ENCODE data around the gene ARMC9.
A peak's percentile ranks its signal among the peaks of the same experiment; 100 is the strongest.

Gene ARMC9

GRCh38 chr2:231321021-231321420 is 122.6 kb downstream of the ARMC9 start:
- H3K4me1 ChIP-seq (ENCODE audit: control insufficient read depth in 2 of 2, insufficient read depth in 1 of 2, low read depth in 1 of 2, low read length in 2 of 2) = peaks cover 0 to 3% of the 10 kb centered on the region in 2 donors
- H4K8ac ChIP-seq (ENCODE audit: low read depth, low read length) = no peak overlapping the region
- no peak overlapping the region for H4K91ac ChIP-seq (ENCODE audit: low read depth, low read length, poor library complexity)
- peaks cover 7% of the 10 kb centered on the region in 2 donors for H3K36me3 ChIP-seq (replicated peaks in 1 of 2; ENCODE audit: control insufficient read depth in 2 of 2, insufficient read depth in 2 of 2, low read length in 2 of 2)
- H3K23ac ChIP-seq (ENCODE audit: low read depth, low read length, poor library complexity) = no peak overlapping the region
- H3K27me3 ChIP-seq (ENCODE audit: control insufficient read depth in 3 of 3, insufficient read depth in 3 of 3, low read depth in 1 of 3, low read length in 3 of 3) = no peaks in the 10 kb centered on the region
- no peak overlapping the region for H3K4me3 ChIP-seq (ENCODE audit: low read length in 2 of 2)
- no peak overlapping the region for H2BK12ac ChIP-seq (ENCODE audit: low read length)
- no peak overlapping the region for H3K9ac ChIP-seq (ENCODE audit: low read depth, low read length, poor library complexity)
- H3K18ac ChIP-seq (ENCODE audit: low read length) = no peak overlapping the region
- H3K4ac ChIP-seq (ENCODE audit: low read length) = no peak overlapping the region
- H3K27ac ChIP-seq (replicated peaks; ENCODE audit: low read length) = no peak overlapping the region
- H2AFZ ChIP-seq (ENCODE audit: low read length) = no peak overlapping the region
- no peak overlapping the region for H2AK5ac ChIP-seq (ENCODE audit: low read depth, low read length)
- H2BK5ac ChIP-seq (ENCODE audit: low read length) = no peak overlapping the region
- no peaks in the 10 kb centered on the region for H3K79me1 ChIP-seq (ENCODE audit: low read depth, low read length)
- H2BK15ac ChIP-seq (ENCODE audit: low read length) = no peak overlapping the region
- H3K9me3 ChIP-seq (replicated peaks in 1 of 2; ENCODE audit: control insufficient read depth in 2 of 2, insufficient read depth in 1 of 2, low read depth in 1 of 2, low read length in 2 of 2) = peaks cover 0 to 9% of the 10 kb centered on the region in 2 donors
- DNase-seq (ENCODE audit: low spot score) = no peak
- WGBS, 2 donors (ENCODE audit: extremely low coverage in 2 of 2, insufficient read length in 2 of 2, insufficient replicate concordance in 1 of 2) = no CpG with 5 or more reads among the region's 7 CpGs
- H3K4me2 ChIP-seq (ENCODE audit: insufficient read depth, low read length, poor library complexity, severe bottlenecking) = no peak overlapping the region
- no peak overlapping the region for H2BK120ac ChIP-seq (ENCODE audit: low read depth, low read length)
- H3K14ac ChIP-seq (ENCODE audit: low read length) = no peak overlapping the region

DNA sequence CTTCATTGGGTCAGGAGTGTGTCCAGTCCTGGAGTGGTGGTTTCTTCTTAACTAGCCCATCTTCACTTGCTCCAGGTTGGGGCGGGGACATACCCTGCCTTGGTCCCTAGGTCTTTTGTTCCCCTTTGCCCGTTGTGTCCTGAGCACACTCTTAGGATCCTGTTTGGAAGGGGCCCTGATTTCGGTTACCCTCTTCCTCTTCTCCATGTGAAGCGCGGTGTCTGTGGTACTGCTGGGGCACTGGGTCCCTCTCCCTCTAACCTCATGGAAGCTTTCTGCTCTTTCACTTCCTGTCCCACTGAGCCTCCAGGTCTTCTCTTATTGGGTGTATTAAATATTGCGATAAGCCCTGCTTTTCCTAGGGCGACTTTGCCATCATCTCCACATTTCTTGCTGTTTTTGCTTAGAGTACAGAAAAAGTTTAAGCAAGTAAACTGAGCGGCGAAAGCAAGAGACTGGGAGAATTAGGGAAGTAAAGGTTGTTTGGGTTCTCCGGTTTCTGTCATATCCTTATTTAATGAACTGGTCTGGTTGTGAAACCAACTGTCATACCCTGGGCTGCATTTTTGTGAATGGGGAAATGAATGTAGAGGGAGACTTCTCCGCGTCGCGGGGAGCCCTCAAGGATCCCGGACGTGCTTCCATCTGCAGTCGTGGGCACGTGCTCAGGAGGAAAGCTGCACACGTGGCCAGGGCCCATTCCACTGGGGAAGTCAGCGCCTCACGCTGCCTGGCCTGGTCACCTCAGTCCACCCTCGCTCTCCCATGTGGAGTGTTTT is 123.3 kb downstream of the ARMC9 start:
- DNase-seq (ENCODE audit: low spot score) = no peak
- Histone ChIP-seq H3K9me3 (replicated peaks in 1 of 2; ENCODE audit: control insufficient read depth in 2 of 2, insufficient read depth in 1 of 2, low read depth in 1 of 2, low read length in 2 of 2) (peaks cover 0 to 1% of the 10 kb centered on the region in 2 donors), H2BK120ac (ENCODE audit: low read depth, low read length) (peak overlapping the region; percentile 32), H2AFZ (ENCODE audit: low read length) (no peak overlapping the region), H3K9ac (ENCODE audit: low read depth, low read length, poor library complexity) (no peak overlapping the region), H2BK5ac (ENCODE audit: low read length) (no peak overlapping the region), H4K91ac (ENCODE audit: low read depth, low read length, poor library complexity) (no peak overlapping the region), H2BK12ac (ENCODE audit: low read length) (no peak overlapping the region), H3K4me2 (ENCODE audit: insufficient read depth, low read length, poor library complexity, severe bottlenecking) (no peak overlapping the region), H3K4me1 (ENCODE audit: control insufficient read depth in 2 of 2, insufficient read depth in 1 of 2, low read depth in 1 of 2, low read length in 2 of 2) (peaks cover 0 to 3% of the 10 kb centered on the region in 2 donors), H3K36me3 (replicated peaks in 1 of 2; ENCODE audit: control insufficient read depth in 2 of 2, insufficient read depth in 2 of 2, low read length in 2 of 2) (peaks cover 7% of the 10 kb centered on the region in 2 donors), H3K4me3 (ENCODE audit: low read length in 2 of 2) (peak overlapping the region in 1 of 2 donors; percentile 30), H3K27me3 (ENCODE audit: control insufficient read depth in 3 of 3, insufficient read depth in 3 of 3, low read depth in 1 of 3, low read length in 3 of 3) (no peaks in the 10 kb centered on the region), H3K18ac (ENCODE audit: low read length) (no peak overlapping the region), H3K23ac (ENCODE audit: low read depth, low read length, poor library complexity) (no peak overlapping the region), H4K8ac (ENCODE audit: low read depth, low read length) (no peak overlapping the region), H3K27ac (replicated peaks; ENCODE audit: low read length) (no peak overlapping the region), H3K79me1 (ENCODE audit: low read depth, low read length) (no peaks in the 10 kb centered on the region), H2AK5ac (ENCODE audit: low read depth, low read length) (no peak overlapping the region), H3K4ac (ENCODE audit: low read length) (no peak overlapping the region), H2BK15ac (ENCODE audit: low read length) (no peak overlapping the region), H3K14ac (ENCODE audit: low read length) (no peak overlapping the region)
- WGBS, 2 donors (ENCODE audit: extremely low coverage in 2 of 2, insufficient read length in 2 of 2, insufficient replicate concordance in 1 of 2) = no CpG with 5 or more reads among the region's 22 CpGs

DNA sequence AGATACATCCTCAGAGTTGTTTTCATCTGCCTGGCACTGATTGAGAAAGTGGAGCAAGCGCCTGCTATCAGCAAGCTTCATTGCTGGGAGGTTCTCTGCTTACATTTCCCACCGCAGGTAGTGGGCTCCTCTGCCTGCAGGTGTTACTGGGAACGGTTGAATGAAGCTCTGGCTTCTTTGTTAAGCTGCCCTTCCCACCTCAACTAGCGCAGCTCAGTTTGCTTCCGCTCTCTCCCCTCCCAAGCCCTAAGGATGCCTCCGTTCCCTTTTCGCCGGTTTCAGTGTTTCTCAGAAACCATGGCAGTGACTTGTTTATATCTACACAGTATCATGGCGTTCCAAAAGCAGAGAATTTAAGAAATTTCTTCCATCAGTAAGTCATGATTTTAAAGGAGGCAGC is 124.9 kb downstream of the ARMC9 start:
- Histone ChIP-seq H3K27me3 (ENCODE audit: control insufficient read depth in 3 of 3, insufficient read depth in 3 of 3, low read depth in 1 of 3, low read length in 3 of 3) (no peaks in the 10 kb centered on the region), H2BK12ac (ENCODE audit: low read length) (no peak overlapping the region), H2AK5ac (ENCODE audit: low read depth, low read length) (no peak overlapping the region), H3K9me3 (replicated peaks in 1 of 2; ENCODE audit: control insufficient read depth in 2 of 2, insufficient read depth in 1 of 2, low read depth in 1 of 2, low read length in 2 of 2) (no peaks in the 10 kb centered on the region), H3K79me1 (ENCODE audit: low read depth, low read length) (no peaks in the 10 kb centered on the region), H4K8ac (ENCODE audit: low read depth, low read length) (no peak overlapping the region), H2AFZ (ENCODE audit: low read length) (no peak overlapping the region), H3K23ac (ENCODE audit: low read depth, low read length, poor library complexity) (no peak overlapping the region), H3K4me3 (ENCODE audit: low read length in 2 of 2) (no peak overlapping the region), H3K27ac (replicated peaks; ENCODE audit: low read length) (no peak overlapping the region), H3K36me3 (replicated peaks in 1 of 2; ENCODE audit: control insufficient read depth in 2 of 2, insufficient read depth in 2 of 2, low read length in 2 of 2) (peaks cover 7% of the 10 kb centered on the region in 2 donors), H2BK5ac (ENCODE audit: low read length) (no peak overlapping the region), H2BK15ac (ENCODE audit: low read length) (no peak overlapping the region), H3K4me2 (ENCODE audit: insufficient read depth, low read length, poor library complexity, severe bottlenecking) (no peak overlapping the region), H3K18ac (ENCODE audit: low read length) (no peak overlapping the region), H3K4ac (ENCODE audit: low read length) (no peak overlapping the region), H3K4me1 (ENCODE audit: control insufficient read depth in 2 of 2, insufficient read depth in 1 of 2, low read depth in 1 of 2, low read length in 2 of 2) (peaks cover 0 to 3% of the 10 kb centered on the region in 2 donors), H2BK120ac (ENCODE audit: low read depth, low read length) (no peak overlapping the region), H3K14ac (ENCODE audit: low read length) (no peak overlapping the region), H3K9ac (ENCODE audit: low read depth, low read length, poor library complexity) (no peak overlapping the region), H4K91ac (ENCODE audit: low read depth, low read length, poor library complexity) (no peak overlapping the region)
- WGBS, 2 donors (ENCODE audit: extremely low coverage in 2 of 2, insufficient read length in 2 of 2, insufficient replicate concordance in 1 of 2) = no CpG with 5 or more reads among the region's 9 CpGs
- DNase-seq (ENCODE audit: low spot score) = no peak

DNA sequence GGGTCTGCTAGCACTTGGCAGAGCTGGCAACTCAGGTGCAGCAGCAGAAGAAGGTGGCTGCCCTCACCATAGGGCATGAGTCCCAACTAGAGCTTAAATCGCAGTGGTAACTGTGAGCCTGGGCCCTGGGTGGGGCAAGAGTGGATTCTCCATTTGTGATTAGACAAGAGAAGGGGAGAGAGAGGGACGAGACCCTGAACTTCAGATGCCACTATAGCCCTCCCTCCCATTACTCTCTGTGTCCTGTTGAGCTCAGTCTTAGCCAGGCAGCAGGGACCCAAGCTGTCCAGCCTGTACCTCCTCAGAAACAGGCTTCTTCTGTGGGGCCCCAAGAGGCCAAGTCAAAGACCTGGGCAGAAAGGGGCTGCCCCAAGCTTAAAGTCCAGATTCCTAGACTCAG is 127.4 kb downstream of the ARMC9 start:
- Histone ChIP-seq H3K14ac (ENCODE audit: low read length) (no peak overlapping the region), H3K9me3 (replicated peaks in 1 of 2; ENCODE audit: control insufficient read depth in 2 of 2, insufficient read depth in 1 of 2, low read depth in 1 of 2, low read length in 2 of 2) (no peaks in the 10 kb centered on the region), H3K27ac (replicated peaks; ENCODE audit: low read length) (no peak overlapping the region), H3K18ac (ENCODE audit: low read length) (no peak overlapping the region), H3K4me1 (ENCODE audit: control insufficient read depth in 2 of 2, insufficient read depth in 1 of 2, low read depth in 1 of 2, low read length in 2 of 2) (peaks cover 0 to 3% of the 10 kb centered on the region in 2 donors), H4K91ac (ENCODE audit: low read depth, low read length, poor library complexity) (no peak overlapping the region), H3K36me3 (replicated peaks in 1 of 2; ENCODE audit: control insufficient read depth in 2 of 2, insufficient read depth in 2 of 2, low read length in 2 of 2) (peaks cover 0 to 7% of the 10 kb centered on the region in 2 donors), H2BK5ac (ENCODE audit: low read length) (no peak overlapping the region), H3K4me3 (ENCODE audit: low read length in 2 of 2) (no peak overlapping the region), H3K23ac (ENCODE audit: low read depth, low read length, poor library complexity) (no peak overlapping the region), H2AK5ac (ENCODE audit: low read depth, low read length) (no peak overlapping the region), H3K4ac (ENCODE audit: low read length) (no peak overlapping the region), H3K9ac (ENCODE audit: low read depth, low read length, poor library complexity) (no peak overlapping the region), H2BK12ac (ENCODE audit: low read length) (no peak overlapping the region), H2AFZ (ENCODE audit: low read length) (no peak overlapping the region), H3K4me2 (ENCODE audit: insufficient read depth, low read length, poor library complexity, severe bottlenecking) (no peak overlapping the region), H3K79me1 (ENCODE audit: low read depth, low read length) (no peaks in the 10 kb centered on the region), H2BK15ac (ENCODE audit: low read length) (no peak overlapping the region), H4K8ac (ENCODE audit: low read depth, low read length) (no peak overlapping the region), H3K27me3 (ENCODE audit: control insufficient read depth in 3 of 3, insufficient read depth in 3 of 3, low read depth in 1 of 3, low read length in 3 of 3) (no peaks in the 10 kb centered on the region), H2BK120ac (ENCODE audit: low read depth, low read length) (no peak overlapping the region)
- no CpG with 5 or more reads among the region's 2 CpGs for WGBS, 2 donors (ENCODE audit: extremely low coverage in 2 of 2, insufficient read length in 2 of 2, insufficient replicate concordance in 1 of 2)
- no peak for DNase-seq (ENCODE audit: low spot score)
